Stimulated activated CD4-positive, alpha-beta T cell treated with anti-CD3 and anti-CD28 coated beads, Interleukin-12 subunit alpha, Interleukin-12 subunit beta, amount 100 ng/mL, for 24 hours (primary cell): ENCODE data around the gene APBA2.
"Not testable (repeated sequence)": the region's sequence is repeated elsewhere in the genome, so short reads cannot be mapped to it uniquely, and the experiment has no call there.

ENCODE experiments used
- DNase-seq, 2 experiments: peaks; one replicate each; pipeline ENCODE4 v3.0.0-alpha.2; 2020; ENCODE audit warnings: low read depth in 2 of 2

The APBA2 gene

DNA sequence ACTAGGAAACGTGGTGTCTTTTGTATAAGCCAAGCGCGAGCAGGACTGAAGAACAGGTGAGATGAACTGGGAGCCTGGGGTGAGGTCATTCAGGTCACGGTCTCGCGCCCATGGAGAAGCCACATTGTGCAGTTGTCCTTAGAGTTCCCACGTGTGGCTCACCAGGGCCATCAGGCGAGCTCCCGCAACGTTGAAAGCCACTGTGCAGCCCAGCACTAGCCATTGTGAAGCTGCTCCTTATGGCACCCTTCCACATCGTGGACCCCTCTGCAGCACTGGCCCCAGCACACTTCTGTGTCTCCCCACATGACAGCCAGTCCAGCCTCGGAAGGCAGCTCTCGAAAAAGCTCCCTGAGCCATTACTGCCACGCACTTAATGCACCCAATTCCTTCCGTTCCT lies 7.6 kb upstream of the APBA2 start:
- DNase-seq = no peak

GRCh38 chr15:28879551-28879950 lies 6.2 kb upstream of the APBA2 start:
- no peak for DNase-seq

- no peak for DNase-seq
Observed at GRCh38 chr15:28880680-28881079, 5.1 kb upstream of the APBA2 start.

DNA sequence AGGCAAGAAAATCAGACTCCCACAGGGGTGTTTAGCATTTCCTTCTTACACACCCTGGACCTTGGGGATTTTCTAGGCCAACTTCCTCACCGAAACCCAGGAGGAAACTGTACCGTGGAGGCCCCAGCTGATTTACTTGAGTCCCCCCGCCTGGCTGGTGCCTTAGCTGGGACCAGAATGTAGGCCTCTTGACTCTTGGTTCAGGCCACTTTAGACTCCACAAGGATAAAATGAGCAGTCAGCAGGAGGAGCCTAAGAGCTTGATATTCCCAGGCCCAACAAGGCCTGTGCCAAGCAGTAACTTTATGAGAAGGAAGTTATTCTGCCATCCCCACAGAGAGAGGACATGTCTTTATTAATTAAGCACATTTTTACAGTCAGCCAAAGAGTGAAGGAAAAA lies 4.6 kb upstream of the APBA2 start:
- DNase-seq = no peak

GRCh38 chr15:28881600-28881999 lies 4.2 kb upstream of the APBA2 start:
- no peak for DNase-seq

GRCh38 chr15:28884151-28884940 lies 1.4 kb upstream of the APBA2 start:
- DNase-seq = no peak

- no peak for DNase-seq
Observed at GRCh38 chr15:28885128-28885629, 595 bp upstream of the APBA2 start.

DNA sequence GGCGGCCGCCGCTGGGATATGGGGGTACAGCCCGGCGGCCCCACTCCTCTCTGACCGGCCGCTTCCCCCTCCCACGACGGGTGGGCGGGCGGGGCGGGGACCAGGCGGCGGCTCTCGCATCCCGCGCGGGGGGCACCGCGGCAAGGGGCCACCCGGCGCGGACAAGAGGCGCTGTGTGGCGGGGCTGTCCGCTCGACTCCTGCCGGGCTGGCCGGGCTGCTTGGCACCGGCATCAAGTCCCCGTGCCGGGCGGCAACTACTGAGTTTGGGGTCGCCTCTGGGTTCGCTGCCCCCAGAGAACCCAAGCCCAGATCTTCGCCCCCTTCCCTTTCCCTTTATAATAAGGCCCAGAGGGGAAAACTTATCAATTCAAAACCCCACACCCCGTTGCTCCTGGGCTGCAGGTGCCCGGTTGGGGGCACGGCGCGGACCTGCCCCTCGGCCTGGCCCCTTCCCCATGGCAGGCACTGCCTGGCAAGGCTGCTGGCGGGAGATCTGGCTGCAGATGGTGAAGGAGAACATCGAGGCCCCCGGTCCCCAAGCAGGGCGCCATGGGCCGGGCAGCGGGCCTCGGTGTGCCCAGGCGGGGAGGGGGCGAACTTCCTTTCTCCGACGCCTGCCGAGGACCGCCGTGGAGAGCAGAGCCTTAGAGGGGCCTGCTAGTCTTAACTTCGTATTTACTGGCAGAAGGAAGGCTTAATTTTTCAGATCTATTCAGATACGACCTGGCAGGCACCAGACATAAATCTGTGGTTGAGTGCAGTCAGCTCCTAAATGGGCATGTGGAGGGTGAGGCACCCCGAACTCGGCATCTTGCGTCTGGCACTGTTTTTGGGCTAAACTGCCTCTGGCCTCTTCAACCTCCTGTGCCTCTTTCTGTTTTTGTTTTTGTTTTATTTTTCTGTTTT lies 911 bp downstream of the APBA2 start:
- DNase-seq = no peak

GRCh38 chr15:28887339-28888174 lies 1.8 kb downstream of the APBA2 start:
- DNase-seq = no peak

GRCh38 chr15:28888302-28888894 lies 2.6 kb downstream of the APBA2 start:
- DNase-seq = no peak

DNA sequence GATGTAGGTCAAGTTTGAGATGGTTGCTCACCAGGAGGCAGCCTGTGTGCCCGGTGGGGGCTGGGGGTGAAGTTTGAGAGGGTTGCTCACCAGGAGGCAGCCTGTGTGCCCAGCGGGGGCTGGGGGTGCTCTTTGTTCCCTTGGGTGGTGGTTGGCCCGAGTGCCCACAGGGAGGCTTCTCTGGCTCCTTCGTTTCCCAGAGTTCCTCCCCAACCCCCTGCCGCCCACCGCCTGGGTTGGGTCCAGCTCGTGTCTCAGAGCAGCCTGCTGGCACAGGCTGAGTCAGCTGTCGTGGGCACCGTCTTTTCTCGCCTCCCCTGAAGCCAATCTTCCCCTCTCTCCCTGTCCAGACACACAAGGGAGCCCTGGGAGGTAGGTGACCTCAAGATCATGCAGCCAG lies 3.1 kb downstream of the APBA2 start:
- no peak for DNase-seq

- no peak for DNase-seq
Observed at GRCh38 chr15:28889346-28889745, 3.6 kb downstream of the APBA2 start.

DNA sequence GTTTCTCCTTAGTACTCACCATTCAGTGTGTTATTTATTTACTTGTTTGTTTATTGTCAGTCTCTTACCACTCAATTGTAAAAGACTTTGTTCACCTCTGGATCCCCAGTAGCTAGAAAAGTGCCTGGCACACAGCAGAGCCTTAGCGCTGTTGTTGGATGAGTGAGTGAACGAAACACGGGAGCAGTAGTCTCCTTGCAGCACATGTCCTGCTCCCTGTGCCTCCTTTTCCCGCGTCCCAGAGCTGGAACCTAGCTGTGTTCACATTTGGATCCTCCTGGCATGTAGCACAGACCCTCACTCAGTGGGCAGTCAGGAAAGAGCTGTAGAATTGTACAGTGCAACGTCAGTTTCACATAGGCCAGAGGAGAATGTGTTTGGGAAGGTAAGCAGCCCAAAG lies 4.1 kb downstream of the APBA2 start:
- not testable (repeated sequence) for DNase-seq

DNA sequence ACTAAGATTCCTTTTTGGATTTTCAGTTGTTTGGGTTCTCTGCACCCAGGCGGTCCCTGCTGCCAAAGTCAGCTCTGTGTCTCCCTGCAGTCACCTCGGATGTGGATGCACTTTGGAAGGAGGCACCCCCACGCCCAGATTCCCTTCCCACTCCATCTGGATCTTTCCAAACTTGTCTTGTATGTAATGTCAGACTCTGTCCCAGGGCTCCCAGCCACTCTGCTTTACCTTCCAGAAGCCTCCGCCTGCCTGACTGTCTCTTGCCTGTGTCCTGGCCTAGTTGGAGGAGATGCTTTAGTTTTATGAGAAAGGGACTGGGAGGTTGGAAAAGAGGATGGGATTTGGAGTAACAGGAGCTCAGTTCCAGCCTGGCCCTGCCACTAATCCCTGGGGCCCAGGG lies 4.5 kb downstream of the APBA2 start:
- DNase-seq = not testable (repeated sequence)

DNA sequence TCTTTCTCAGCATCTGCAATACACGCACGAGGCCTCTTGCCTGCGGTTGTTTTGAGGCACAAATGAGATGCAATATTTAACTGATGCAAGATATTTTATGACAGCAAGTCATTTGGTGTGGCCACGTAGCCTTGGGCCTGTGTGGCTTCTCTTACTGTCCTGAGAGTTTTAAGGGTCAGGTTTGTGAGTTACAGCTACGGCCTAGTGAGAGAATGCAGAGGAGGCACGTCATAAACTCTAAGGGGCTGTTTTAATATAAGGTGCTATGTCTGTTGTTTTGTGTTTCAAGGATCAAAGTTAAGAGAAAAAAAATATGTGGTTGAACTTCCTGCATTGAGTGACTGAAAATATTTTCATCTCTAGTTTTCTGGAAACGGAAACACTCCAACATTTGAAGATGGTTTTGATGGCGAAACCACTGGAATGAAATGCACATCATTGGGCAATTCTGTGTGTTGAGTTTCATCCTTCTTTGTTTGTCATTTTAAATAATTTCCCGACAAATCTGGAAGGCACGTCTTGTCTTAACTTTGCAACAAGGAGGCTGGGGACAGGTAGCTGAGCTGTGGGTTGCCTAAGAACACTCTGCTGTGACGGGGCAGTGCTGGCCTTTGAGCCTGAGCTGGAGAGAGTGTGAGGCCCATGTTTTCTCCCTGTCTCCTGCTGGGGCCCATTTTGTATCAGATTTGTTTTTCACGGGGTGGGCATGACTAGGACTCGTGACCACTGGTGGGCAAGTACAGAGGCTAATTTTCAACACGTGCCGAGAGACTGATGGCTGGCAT lies 5.1 kb downstream of the APBA2 start:
- no peak for DNase-seq

GRCh38 chr15:28891588-28891987 lies 5.8 kb downstream of the APBA2 start:
- DNase-seq = no peak

- no peak for DNase-seq
Observed at GRCh38 chr15:28892789-28893610, 7.2 kb downstream of the APBA2 start.

GRCh38 chr15:28894631-28895030 lies 8.9 kb downstream of the APBA2 start:
- no peak for DNase-seq

DNA sequence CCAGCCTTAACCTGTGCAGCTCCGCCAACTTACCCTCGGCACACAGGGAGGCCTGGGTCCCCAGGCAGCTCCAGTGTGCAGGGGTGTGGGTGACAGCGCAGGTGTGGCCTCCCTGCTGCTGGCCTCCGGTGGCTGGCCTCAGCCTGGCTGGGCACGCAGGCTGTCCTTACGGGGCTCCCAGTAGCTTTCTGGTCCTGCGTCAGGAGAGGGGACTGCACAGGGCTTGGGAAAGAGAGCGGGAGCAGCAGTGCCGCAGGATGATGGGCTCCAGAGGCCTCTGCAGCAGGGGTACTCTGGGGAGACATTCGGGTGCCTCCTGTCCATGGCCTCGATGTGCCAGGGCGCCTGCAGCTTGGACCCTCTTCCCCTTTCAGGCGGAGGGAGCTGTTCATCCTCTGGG lies 9.4 kb downstream of the APBA2 start:
- DNase-seq = no peak

GRCh38 chr15:28895566-28895965 lies 9.8 kb downstream of the APBA2 start:
- DNase-seq = no peak
